Measurements from ENCODE around the gene MRPS6.

The MRPS6 gene

GRCh38 chr21:34110594-34111202 lies 37.3 kb downstream of the MRPS6 start:
- DNase-seq (ENCODE audit: low read depth), result no peak
- no peak for TF ChIP-seq CTCF (IDR thresholded peaks at IDR 0.05; ENCODE audit: insufficient read depth, low read depth, low read length, missing control alignments)
- H3K4me3 ChIP-seq (ENCODE audit: low read length), result no peak overlapping the region

GRCh38 chr21:34112316-34113033 lies 39.1 kb downstream of the MRPS6 start:
- DNase-seq (ENCODE audit: low read depth), result no peak
- no peak for TF ChIP-seq CTCF (IDR thresholded peaks at IDR 0.05; ENCODE audit: insufficient read depth, low read depth, low read length, missing control alignments)
- H3K4me3 ChIP-seq (ENCODE audit: low read length), result no peak overlapping the region

- H3K4me3 ChIP-seq (ENCODE audit: low read length), result no peak overlapping the region
- TF ChIP-seq CTCF (IDR thresholded peaks at IDR 0.05; ENCODE audit: insufficient read depth, low read depth, low read length, missing control alignments), result no peak
- DNase-seq (ENCODE audit: low read depth), result no peak
Measured at GRCh38 chr21:34113842-34114241, 40.5 kb downstream of the MRPS6 start.

- no peak overlapping the region for H3K4me3 ChIP-seq (ENCODE audit: low read length)
- no peak for DNase-seq (ENCODE audit: low read depth)
- TF ChIP-seq CTCF (IDR thresholded peaks at IDR 0.05; ENCODE audit: insufficient read depth, low read depth, low read length, missing control alignments), result no peak
Measured at GRCh38 chr21:34115160-34115559, 41.8 kb downstream of the MRPS6 start.

GRCh38 chr21:34116569-34116968 lies 43.2 kb downstream of the MRPS6 start:
- H3K4me3 ChIP-seq (ENCODE audit: low read length), result no peak overlapping the region
- TF ChIP-seq CTCF (IDR thresholded peaks at IDR 0.05; ENCODE audit: insufficient read depth, low read depth, low read length, missing control alignments), result no peak
- DNase-seq (ENCODE audit: low read depth), result no peak

- H3K4me3 ChIP-seq (ENCODE audit: low read length), result no peak overlapping the region
- TF ChIP-seq CTCF (IDR thresholded peaks at IDR 0.05; ENCODE audit: insufficient read depth, low read depth, low read length, missing control alignments), result no peak
Measured at GRCh38 chr21:34120867-34121266, 47.5 kb downstream of the MRPS6 start.

GRCh38 chr21:34122047-34122446 lies 48.7 kb downstream of the MRPS6 start:
- no peak for TF ChIP-seq CTCF (IDR thresholded peaks at IDR 0.05; ENCODE audit: insufficient read depth, low read depth, low read length, missing control alignments)
- no peak overlapping the region for H3K4me3 ChIP-seq (ENCODE audit: low read length)
- no peak for DNase-seq (ENCODE audit: low read depth)

More at GRCh38 chr21:34120867-34121266, 47.5 kb downstream of the MRPS6 start:
- DNase-seq (ENCODE audit: low read depth), result no peak
